K562 (cell line): ENCODE data around the gene ASCC3. TPM values are rescaled to one million over a fixed set of nuclear protein-coding genes. Genes with fewer than 3 reads are reported as not detected.

Experiments
- ATAC-seq: fragments of 200-7000 bp; cut with Tn5 transposase; 3 replicates; pipeline ENCODE4 v1.9.1; 2020; ENCODE audit warnings: moderate library complexity
- BruUV-seq: library from RNA; stranded (reverse); fragments of 400-500 nt; replicated peaks from 2 replicates; lab custom pipeline; 2021; lab: Mats Ljungman, UMichigan
- CTCF ChIA-PET: fragments of 300-600 bp; formaldehyde crosslinking; extraction: SDS; loops from one replicate; lab custom pipeline; 2021; ENCODE audit warnings: low intra/inter-chr PET ratio; lab: Yijun Ruan, JAX
- POLR2A ChIA-PET: fragments of 300-600, 350-650 bp; sonication (Branson Sonifier 250); formaldehyde crosslinking; extraction: SDS; loops from one replicate; lab custom pipeline; 2021; ENCODE audit warnings: antibody characterized with exemption, inconsistent platforms; lab: Yijun Ruan, JAX
- DNase-seq, 4 experiments: peaks; one replicate each; pipeline versions ENCODE4 v3.0.0 to v3.0.0-alpha.2; 2011 to 2018; ENCODE audit warnings: low spot score in 3 of 4, mixed read lengths in 3 of 4; ENCODE audit errors: extremely low read depth in 1 of 4
- FAIRE-seq: peaks from 2 replicates; lab custom pipeline; 2011; peaks lifted over from hg19 to GRCh38; lab: Jason Lieb, UNC
- H2AFZ ChIP-seq: 2 replicates; pipeline ENCODE4 v1.6.0; 2011; ENCODE audit warnings: low read depth, low read length, control low read depth, inconsistent platforms
- H3K27ac ChIP-seq: fragments of 200-600 bp; 3 replicates; pipeline ENCODE4 v1.8.0; 2011; ENCODE audit warnings: low read depth, mild to moderate bottlenecking, control low read depth, inconsistent platforms, low read length, moderate library complexity, mixed read lengths; ENCODE audit errors: extremely low read depth
- H3K27me3 ChIP-seq, 2 experiments: fragments of 300-600 bp in 1 of 2; 2 replicates in 1 of 2; 3 replicates in 1 of 2; pipeline versions ENCODE4 v1.6.0 to v1.8.0; 2011; ENCODE audit warnings: inconsistent platforms in 2 of 2, low read length in 2 of 2, mild to moderate bottlenecking in 1 of 2, mixed read lengths in 1 of 2, moderate library complexity in 1 of 2; ENCODE audit not compliant: control insufficient read depth in 2 of 2, insufficient read depth in 2 of 2
- H3K36me3 ChIP-seq: fragments of 300-600 bp; 3 replicates; pipeline ENCODE4 v1.8.0; 2011; ENCODE audit warnings: mild to moderate bottlenecking, low read length, inconsistent platforms; ENCODE audit not compliant: control insufficient read depth, insufficient read depth
- H3K4me1 ChIP-seq, 2 experiments: fragments of 200-600 bp in 1 of 2; replicated peaks in 1 of 2; 2 replicates in 1 of 2; 3 replicates in 1 of 2; pipeline versions ENCODE4 v1.5.1 to v1.8.0; 2011; ENCODE audit warnings: inconsistent platforms in 2 of 2, low read length in 2 of 2, mild to moderate bottlenecking in 1 of 2, mixed read lengths in 1 of 2, moderate library complexity in 1 of 2; ENCODE audit not compliant: control insufficient read depth in 2 of 2, insufficient read depth in 2 of 2
- H3K4me2 ChIP-seq: 2 replicates; pipeline ENCODE4 v1.6.1; 2011; ENCODE audit warnings: low read length, control low read depth, inconsistent platforms, mixed read lengths; ENCODE audit not compliant: insufficient read depth
- H3K4me3 ChIP-seq: fragments of 200-600 bp; sonication (generic), shearing (Covaris generic); 2 replicates; pipeline ENCODE4 v1.5.1; 2016; ENCODE audit warnings: control low read depth, inconsistent platforms
- H3K79me2 ChIP-seq: fragments of 200-600 bp; 3 replicates; pipeline ENCODE4 v1.8.0; 2011; ENCODE audit warnings: low read length, inconsistent platforms; ENCODE audit not compliant: control insufficient read depth, insufficient read depth
- H3K9ac ChIP-seq, 2 experiments: 2 replicates each; pipeline versions ENCODE4 v1.6.0 to v1.6.1; 2011; ENCODE audit warnings: low read depth in 2 of 2, low read length in 2 of 2, control low read depth in 1 of 2, inconsistent platforms in 1 of 2, mild to moderate bottlenecking in 1 of 2, mixed read lengths in 1 of 2; ENCODE audit not compliant: insufficient read depth in 1 of 2
- H3K9me1 ChIP-seq: one replicate; pipeline ENCODE4 v1.6.0; 2011; ENCODE audit warnings: inconsistent platforms, mild to moderate bottlenecking, low read length, moderate library complexity; ENCODE audit not compliant: control insufficient read depth, insufficient read depth
- H3K9me3 ChIP-seq: replicated peaks from 2 replicates; pipeline ENCODE4 v1.5.1; 2011; ENCODE audit warnings: low read depth, low read length, inconsistent platforms; ENCODE audit not compliant: control insufficient read depth, insufficient read depth
- H4K20me1 ChIP-seq: replicated peaks from 2 replicates; pipeline ENCODE4 v1.6.1; 2011; ENCODE audit warnings: low read length, inconsistent platforms, mixed read lengths; ENCODE audit not compliant: control insufficient read depth, insufficient read depth
- ARID3B ChIP-seq: fragments of 250-450 bp; sonication (Bioruptor Pico); IDR thresholded peaks from 2 replicates; pipeline ENCODE4 v1.4.0; 2020; ENCODE audit warnings: borderline replicate concordance
- CBX3 ChIP-seq, 2 experiments: IDR thresholded peaks; 1 replicate in 1 of 2; 2 replicates in 1 of 2; pipeline ENCODE4 v1.6.1; 2012; ENCODE audit warnings: inconsistent platforms in 2 of 2, low read length in 2 of 2, borderline replicate concordance in 1 of 2, control low read depth in 1 of 2
- ELF1 ChIP-seq: fragments of 200-800 bp; sonication (Bioruptor generic); IDR thresholded peaks from 2 replicates; pipeline ENCODE4 v1.6.1; 2016; ENCODE audit warnings: missing genetic modification characterization, missing compliant biosample characterization
- L3MBTL2 ChIP-seq: fragments of 450-650 bp; IDR thresholded peaks from 2 replicates; pipeline ENCODE4 v1.6.1; 2016; ENCODE audit warnings: mild to moderate bottlenecking, moderate library complexity
- RBBP5 ChIP-seq: fragments of 200-600 bp; sonication (generic); IDR thresholded peaks from 2 replicates; pipeline ENCODE4 v1.6.1; 2012; ENCODE audit warnings: borderline replicate concordance, mild to moderate bottlenecking, low read length, control low read depth, inconsistent platforms; ENCODE audit not compliant: insufficient read depth, poor library complexity, severe bottlenecking
- ZBTB11 ChIP-seq, 3 experiments: fragments of 200-800 bp in 1 of 3; fragments of 250-450 bp in 1 of 3; fragments of 450-650 bp in 1 of 3; sonication (Bioruptor Pico) in 1 of 3; sonication (Bioruptor generic) in 1 of 3; formaldehyde crosslinking in 1 of 3; IDR thresholded peaks; 2 replicates each; pipeline versions ENCODE4 v1.6.1 to v1.8.0; 2016 to 2022; ENCODE audit warnings: mild to moderate bottlenecking in 2 of 3, missing genetic modification characterization in 2 of 3, missing compliant biosample characterization in 1 of 3, moderate library complexity in 1 of 3
- ZNF584 ChIP-seq: fragments of 200-800 bp; sonication (Bioruptor generic); IDR thresholded peaks from 2 replicates; pipeline ENCODE4 v1.6.1; 2016; ENCODE audit warnings: low read depth, mild to moderate bottlenecking, missing genetic modification characterization, missing compliant biosample characterization
- ZSCAN32 ChIP-seq: fragments of 450-650 bp; formaldehyde crosslinking; IDR thresholded peaks from 2 replicates; pipeline ENCODE4 v1.4.0; 2020; ENCODE audit warnings: mild to moderate bottlenecking, moderate library complexity
- WGBS: fragments of 100-300 bp; shearing (Covaris generic); methylation state at CpG from one replicate; pipeline ENCODE4 v1.1.6; 2016; ENCODE audit warnings: low coverage, mixed read lengths; ENCODE audit not compliant: insufficient coverage; ENCODE audit errors: missing lambda C conversion rate; 5-methylcytosine and 5-hydroxymethylcytosine counted together
- in situ Hi-C: fragments of 300-500 bp; cut with MboI; formaldehyde crosslinking; loops from 4 replicates; pipeline ENCODE4 v1.15.0; 2018; ENCODE audit warnings: inconsistent platforms, mixed read lengths
- intact Hi-C: fragments of 100-400 bp; cut with micrococcal nuclease; formaldehyde crosslinking; loops from 2 replicates; pipeline ENCODE4 v1.14.2; 2022
- polyA plus RNA-seq, 8 experiments: library from polyadenylated mRNA; depleted of rRNA in 4 of 8; stranded (reverse) in 5 of 8; unstranded in 3 of 8; fragments of >200 nt; fragmentation: Nextera tagmentation in 2 of 8; fragmentation: Illumina TruSeq in 1 of 8; extraction: Ambion mirVana in 2 of 8; extraction: Trizol in 1 of 8; gene quantifications; 2 replicates each; pipeline versions ENCODE4 v1.2.1 to v1.2.3, GENCODE V29; 2011 to 2014; ENCODE audit warnings: inconsistent platforms in 1 of 8, missing spikeins in 1 of 8
- total RNA-seq, 7 experiments: library from RNA; depleted of rRNA in 6 of 7; stranded (reverse); fragments of >200 nt in 6 of 7; fragmentation: Illumina TruSeq in 2 of 7; extraction: Trizol in 2 of 7; gene quantifications; 2 replicates each; pipeline versions ENCODE4 v1.2.1 to v1.2.3, GENCODE V29; 2011 to 2021; ENCODE audit warnings: low replicate concordance in 1 of 7
- TF ChIP-seq, protein P1 (sequence below): fragments of 250-450 bp; sonication (Bioruptor Pico); IDR thresholded peaks from 2 replicates; pipeline ENCODE4 v1.8.0; 2021; ENCODE audit warnings: mild to moderate bottlenecking, moderate library complexity
- TF ChIP-seq, protein P2 (sequence below): fragments of 250-450 bp; sonication (Bioruptor Pico); IDR thresholded peaks from 2 replicates; pipeline ENCODE4 v1.5.0; 2020; ENCODE audit warnings: mild to moderate bottlenecking

The ASCC3 gene
- total and polyA plus RNA-seq, 9 of the 15 experiments (the other 6 are each of a cell fraction or from before 2014, with no cell fraction given), result 16.1 to 56.1 (median 33.9) TPM

GRCh38 chr6:100475554-100476320 lies 405.4 kb downstream of the ASCC3 start:
- no peak overlapping the region for H3K4me3 ChIP-seq
- no peaks in the 10 kb centered on the region for H4K20me1 ChIP-seq
- in situ Hi-C loops, result loop anchor here (10.0 kb wide), 1 partner anchor 611 kb away; no protein-coding TSS in a partner anchor
- no peak for ATAC-seq
- ChIA-PET CTCF (no interaction called here), POLR2A (no interaction called here)
- peak; percentile 15 for FAIRE-seq
- H3K9me3 ChIP-seq, result no peaks in the 10 kb centered on the region
- no peak overlapping the region for H3K4me2 ChIP-seq
- H3K9me1 ChIP-seq, result no peaks in the 10 kb centered on the region
- H2AFZ ChIP-seq, result no peak overlapping the region
- no peak for DNase-seq
- BruUV-seq, result no TSS peak
- WGBS, result 1% methylated on average over 10 of the region's 10 CpGs
- H3K4me1 ChIP-seq, result no peaks in the 10 kb centered on the region
- TF ChIP-seq RBBP5 (no peak), ELF1 (tag) (no peak), L3MBTL2 (no peak), CBX3 (IDR thresholded peaks at IDR 0.05; ENCODE audit: borderline replicate concordance in 1 of 2, low read length in 2 of 2) (no peak), ZSCAN32 (no peak), ZBTB11 (CRISPR knock-in tag; IDR thresholded peaks at IDR 0.05) (no peak), ZNF584 (CRISPR knock-in tag) (no peak), ARID3B (CRISPR knock-in tag) (no peak)
- TF ChIP-seq, protein P1, sequence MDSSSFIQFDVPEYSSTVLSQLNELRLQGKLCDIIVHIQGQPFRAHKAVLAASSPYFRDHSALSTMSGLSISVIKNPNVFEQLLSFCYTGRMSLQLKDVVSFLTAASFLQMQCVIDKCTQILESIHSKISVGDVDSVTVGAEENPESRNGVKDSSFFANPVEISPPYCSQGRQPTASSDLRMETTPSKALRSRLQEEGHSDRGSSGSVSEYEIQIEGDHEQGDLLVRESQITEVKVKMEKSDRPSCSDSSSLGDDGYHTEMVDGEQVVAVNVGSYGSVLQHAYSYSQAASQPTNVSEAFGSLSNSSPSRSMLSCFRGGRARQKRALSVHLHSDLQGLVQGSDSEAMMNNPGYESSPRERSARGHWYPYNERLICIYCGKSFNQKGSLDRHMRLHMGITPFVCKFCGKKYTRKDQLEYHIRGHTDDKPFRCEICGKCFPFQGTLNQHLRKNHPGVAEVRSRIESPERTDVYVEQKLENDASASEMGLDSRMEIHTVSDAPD (CRISPR knock-in tag), result no peak
- TF ChIP-seq, protein P2, sequence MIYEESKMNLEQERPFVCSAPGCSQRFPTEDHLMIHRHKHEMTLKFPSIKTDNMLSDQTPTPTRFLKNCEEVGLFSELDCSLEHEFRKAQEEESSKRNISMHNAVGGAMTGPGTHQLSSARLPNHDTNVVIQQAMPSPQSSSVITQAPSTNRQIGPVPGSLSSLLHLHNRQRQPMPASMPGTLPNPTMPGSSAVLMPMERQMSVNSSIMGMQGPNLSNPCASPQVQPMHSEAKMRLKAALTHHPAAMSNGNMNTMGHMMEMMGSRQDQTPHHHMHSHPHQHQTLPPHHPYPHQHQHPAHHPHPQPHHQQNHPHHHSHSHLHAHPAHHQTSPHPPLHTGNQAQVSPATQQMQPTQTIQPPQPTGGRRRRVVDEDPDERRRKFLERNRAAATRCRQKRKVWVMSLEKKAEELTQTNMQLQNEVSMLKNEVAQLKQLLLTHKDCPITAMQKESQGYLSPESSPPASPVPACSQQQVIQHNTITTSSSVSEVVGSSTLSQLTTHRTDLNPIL (CRISPR knock-in tag), result no peak
- intact Hi-C loops, result loop anchor here (5.0 kb wide), 1 partner anchor 608 kb away; no protein-coding TSS in a partner anchor
- no peak overlapping the region for H3K27ac ChIP-seq
- H3K79me2 ChIP-seq, result no peaks in the 10 kb centered on the region
- no peak overlapping the region for H3K9ac ChIP-seq
- H3K36me3 ChIP-seq, result no peaks in the 10 kb centered on the region
- H3K27me3 ChIP-seq, result no peaks in the 10 kb centered on the region; a peak in 3 of 5 replicates
